Measurements from ENCODE around the gene IER2.

DNA sequence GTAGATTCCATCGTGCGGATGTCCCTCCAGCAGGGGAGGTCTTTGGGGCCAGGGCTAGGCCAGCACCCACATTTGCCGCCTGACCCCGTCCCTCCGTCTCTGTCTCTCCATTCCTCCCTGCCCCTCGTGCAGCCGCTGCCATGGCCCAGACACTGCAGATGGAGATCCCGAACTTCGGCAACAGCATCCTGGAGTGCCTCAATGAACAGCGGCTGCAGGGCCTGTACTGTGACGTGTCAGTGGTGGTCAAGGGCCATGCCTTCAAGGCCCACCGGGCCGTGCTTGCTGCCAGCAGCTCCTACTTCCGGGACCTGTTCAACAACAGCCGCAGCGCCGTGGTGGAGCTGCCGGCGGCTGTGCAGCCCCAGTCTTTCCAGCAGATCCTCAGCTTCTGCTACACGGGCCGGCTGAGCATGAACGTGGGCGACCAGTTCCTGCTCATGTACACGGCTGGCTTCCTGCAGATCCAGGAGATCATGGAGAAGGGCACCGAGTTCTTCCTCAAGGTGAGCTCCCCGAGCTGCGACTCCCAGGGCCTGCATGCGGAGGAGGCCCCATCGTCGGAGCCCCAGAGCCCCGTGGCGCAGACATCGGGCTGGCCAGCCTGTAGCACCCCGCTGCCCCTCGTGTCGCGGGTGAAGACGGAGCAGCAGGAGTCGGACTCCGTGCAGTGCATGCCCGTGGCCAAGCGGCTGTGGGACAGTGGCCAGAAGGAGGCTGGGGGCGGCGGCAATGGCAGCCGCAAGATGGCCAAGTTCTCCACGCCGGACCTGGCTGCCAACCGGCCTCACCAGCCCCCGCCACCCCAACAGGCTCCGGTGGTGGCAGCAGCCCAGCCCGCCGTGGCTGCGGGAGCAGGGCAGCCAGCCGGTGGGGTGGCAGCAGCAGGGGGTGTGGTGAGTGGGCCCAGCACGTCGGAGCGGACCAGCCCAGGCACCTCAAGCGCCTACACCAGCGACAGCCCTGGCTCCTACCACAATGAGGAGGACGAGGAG lies 14.8 kb upstream of the IER2 start:
- TF ChIP-seq, protein P1, sequence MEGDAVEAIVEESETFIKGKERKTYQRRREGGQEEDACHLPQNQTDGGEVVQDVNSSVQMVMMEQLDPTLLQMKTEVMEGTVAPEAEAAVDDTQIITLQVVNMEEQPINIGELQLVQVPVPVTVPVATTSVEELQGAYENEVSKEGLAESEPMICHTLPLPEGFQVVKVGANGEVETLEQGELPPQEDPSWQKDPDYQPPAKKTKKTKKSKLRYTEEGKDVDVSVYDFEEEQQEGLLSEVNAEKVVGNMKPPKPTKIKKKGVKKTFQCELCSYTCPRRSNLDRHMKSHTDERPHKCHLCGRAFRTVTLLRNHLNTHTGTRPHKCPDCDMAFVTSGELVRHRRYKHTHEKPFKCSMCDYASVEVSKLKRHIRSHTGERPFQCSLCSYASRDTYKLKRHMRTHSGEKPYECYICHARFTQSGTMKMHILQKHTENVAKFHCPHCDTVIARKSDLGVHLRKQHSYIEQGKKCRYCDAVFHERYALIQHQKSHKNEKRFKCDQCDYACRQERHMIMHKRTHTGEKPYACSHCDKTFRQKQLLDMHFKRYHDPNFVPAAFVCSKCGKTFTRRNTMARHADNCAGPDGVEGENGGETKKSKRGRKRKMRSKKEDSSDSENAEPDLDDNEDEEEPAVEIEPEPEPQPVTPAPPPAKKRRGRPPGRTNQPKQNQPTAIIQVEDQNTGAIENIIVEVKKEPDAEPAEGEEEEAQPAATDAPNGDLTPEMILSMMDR (IDR thresholded peaks at IDR 0.05 in 4 of 5, conservative IDR thresholded peaks at IDR 0.05 in 1 of 5), result no peak
- no peak for TF ChIP-seq POLR2A (IDR thresholded peaks at IDR 0.05)
